Activated T-cell treated with anti-CD3 and anti-CD28 coated beads, Interleukin-2, amount 50 U/mL, for 72 hours (primary cell): ENCODE measurements around the gene NUP210L. TPM values are rescaled to one million over a fixed set of nuclear protein-coding genes. Genes with fewer than 3 reads are reported as not detected.

Experiments used
- ATAC-seq, 2 donors: fragments of 150-1000 bp; cut with Tn5 transposase; replicated peaks in 1 of 2; 2 replicates each; pipeline ENCODE4 v1.10.0; 2021; ENCODE audit warnings: moderate library complexity in 2 of 2, mild to moderate bottlenecking in 1 of 2
- DNase-seq, 2 donors: peaks; one replicate each; pipeline ENCODE4 v3.0.0; 2021 to 2022; ENCODE audit warnings: mixed read lengths in 1 of 2
- H3K27ac Mint-ChIP-seq: one replicate; pipeline ENCODE4 v1.8.0; 2022; ENCODE audit warnings: mild to moderate bottlenecking, moderate library complexity, mixed read lengths
- H3K27me3 Mint-ChIP-seq: one replicate; pipeline ENCODE4 v1.8.0; 2022; ENCODE audit warnings: low read depth, mixed read lengths
- H3K36me3 Mint-ChIP-seq, 2 donors: one replicate each; pipeline ENCODE4 v1.8.0; 2022; ENCODE audit warnings: mixed read lengths in 2 of 2, mild to moderate bottlenecking in 1 of 2; ENCODE audit not compliant: insufficient read depth in 2 of 2
- H3K4me1 Mint-ChIP-seq: one replicate; pipeline ENCODE4 v1.8.0; 2022; ENCODE audit warnings: low read depth, mixed read lengths
- H3K4me3 Mint-ChIP-seq, 2 donors: one replicate each; pipeline ENCODE4 v1.8.0; 2022; ENCODE audit warnings: mild to moderate bottlenecking in 2 of 2, mixed read lengths in 2 of 2, moderate library complexity in 2 of 2
- H3K9me3 Mint-ChIP-seq, 2 donors: one replicate each; pipeline ENCODE4 v1.8.0; 2022; ENCODE audit warnings: mixed read lengths in 2 of 2
- total RNA-seq, 2 donors: library from RNA; stranded (reverse); gene quantifications; one replicate each; pipeline ENCODE4 v1.2.3, GENCODE V29; 2022

The NUP210L gene
- total RNA-seq, 2 donors from 2014 or later: 0.07 to 0.14 TPM

DNA sequence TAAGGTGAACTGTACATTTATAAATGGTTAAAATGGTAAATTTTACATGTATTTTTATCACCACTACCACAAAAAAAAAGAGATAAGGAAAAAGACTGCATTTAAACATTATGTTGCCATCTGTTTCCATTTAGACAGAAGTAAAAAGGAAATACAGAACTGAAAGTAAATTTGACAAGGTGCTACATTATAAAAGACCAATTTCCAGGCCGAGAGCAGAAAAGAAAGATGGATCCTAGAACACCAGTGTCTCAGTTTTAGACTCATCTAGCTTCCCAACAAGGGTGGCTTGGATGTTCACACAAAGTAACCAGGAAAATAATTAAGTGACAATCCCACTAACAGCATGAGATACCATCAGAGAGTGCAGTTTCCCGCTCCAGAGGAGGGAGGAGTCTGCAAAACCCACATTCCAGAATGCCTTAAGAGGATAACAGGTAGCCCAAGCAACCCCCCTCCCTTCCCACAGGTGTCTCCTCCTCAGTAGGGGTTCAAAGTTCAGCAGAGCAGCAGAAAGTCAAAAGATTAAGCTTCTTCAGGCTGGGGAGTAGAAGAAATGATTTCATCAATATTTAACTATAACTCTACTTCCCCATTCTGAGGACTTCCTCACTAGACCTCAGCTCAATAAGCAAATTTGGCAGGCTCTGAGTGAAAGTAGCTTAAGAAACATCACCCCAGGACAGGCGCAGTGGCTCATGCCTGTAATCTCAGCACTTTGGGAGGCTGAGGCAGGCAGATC, 25.2 kb upstream of the NUP210L start:
- H3K36me3 Mint-ChIP-seq: peaks cover 11 to 34% of the 10 kb centered on the region in 2 donors
- peaks cover 66% of the 10 kb centered on the region for H3K4me1 Mint-ChIP-seq
- H3K27ac Mint-ChIP-seq: peak overlapping the region; percentile 91
- no peak for DNase-seq
- no peaks in the 10 kb centered on the region for H3K9me3 Mint-ChIP-seq
- H3K27me3 Mint-ChIP-seq: no peaks in the 10 kb centered on the region
- peak overlapping the region; percentile 90 to 97 for H3K4me3 Mint-ChIP-seq
- no peak for ATAC-seq

DNA sequence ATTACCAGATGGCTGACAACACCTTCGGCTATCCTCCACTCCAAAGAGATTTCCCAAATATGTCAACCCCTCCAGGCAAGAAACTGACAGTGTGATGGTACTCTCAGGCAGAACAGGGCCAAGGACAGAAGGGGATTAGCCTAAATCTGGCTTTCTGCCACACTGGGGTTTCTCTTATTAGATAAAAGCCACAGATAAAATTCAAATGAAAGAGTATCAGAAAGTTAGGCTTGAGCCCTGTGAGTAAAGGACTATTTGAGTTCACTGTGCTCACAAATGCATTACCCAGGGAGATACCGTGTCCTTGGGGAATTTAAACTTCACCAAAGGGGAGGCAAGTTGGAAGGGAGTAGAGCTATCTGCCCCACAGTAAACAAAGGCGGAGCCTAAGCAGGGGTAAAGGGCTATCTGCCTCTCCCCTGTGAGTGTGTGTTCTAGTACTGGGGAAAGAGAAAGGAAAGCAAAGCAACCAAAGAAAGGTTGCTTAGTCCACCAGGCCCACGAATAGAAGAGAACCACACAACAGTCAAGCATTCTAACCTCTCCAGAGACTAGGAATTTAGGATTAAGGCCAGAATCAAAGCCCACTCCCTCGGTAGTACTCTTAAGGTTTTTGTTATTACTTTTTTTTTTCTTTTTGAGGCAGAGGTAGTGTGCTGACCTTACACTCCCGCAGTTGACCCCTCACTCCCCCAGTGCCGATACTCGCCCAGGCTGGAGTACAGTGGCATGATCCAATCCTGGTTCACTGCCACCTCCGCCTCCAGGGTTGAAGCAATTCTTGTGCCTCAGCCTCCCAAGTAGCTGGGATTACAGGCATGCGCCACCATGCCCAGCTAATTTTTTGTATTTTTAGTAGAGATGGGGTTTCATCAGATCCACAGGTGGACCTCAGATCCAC, 24.3 kb upstream of the NUP210L start:
- Mint-ChIP-seq H3K4me3 (peak overlapping the region; percentile 90 to 97), H3K27me3 (no peaks in the 10 kb centered on the region), H3K27ac (peak overlapping the region; percentile 91), H3K4me1 (peaks cover 66% of the 10 kb centered on the region), H3K36me3 (peaks cover 11 to 36% of the 10 kb centered on the region in 2 donors), H3K9me3 (no peaks in the 10 kb centered on the region)
- ATAC-seq (no peak), DNase-seq (no peak)

DNA sequence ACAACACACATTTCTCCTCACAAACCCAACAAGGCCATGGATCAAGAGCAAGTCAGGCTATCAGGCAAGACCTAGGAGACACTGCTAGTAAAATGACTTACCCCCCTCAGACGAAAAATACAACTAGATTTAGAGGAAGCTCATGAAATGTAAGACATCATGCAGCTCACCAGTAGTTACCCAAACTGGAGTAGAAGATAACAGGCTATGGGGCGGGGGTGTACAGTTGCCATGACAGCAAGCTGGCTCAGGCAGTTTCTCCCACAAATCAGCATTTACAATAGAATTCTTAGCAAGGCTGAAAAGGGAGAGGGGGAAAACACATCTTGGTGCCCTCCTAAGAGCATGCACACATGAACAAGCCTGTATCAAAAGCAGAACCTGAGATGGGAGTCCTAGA, 23.1 kb upstream of the NUP210L start:
- H3K27ac Mint-ChIP-seq: peak overlapping the region; percentile 91

DNA sequence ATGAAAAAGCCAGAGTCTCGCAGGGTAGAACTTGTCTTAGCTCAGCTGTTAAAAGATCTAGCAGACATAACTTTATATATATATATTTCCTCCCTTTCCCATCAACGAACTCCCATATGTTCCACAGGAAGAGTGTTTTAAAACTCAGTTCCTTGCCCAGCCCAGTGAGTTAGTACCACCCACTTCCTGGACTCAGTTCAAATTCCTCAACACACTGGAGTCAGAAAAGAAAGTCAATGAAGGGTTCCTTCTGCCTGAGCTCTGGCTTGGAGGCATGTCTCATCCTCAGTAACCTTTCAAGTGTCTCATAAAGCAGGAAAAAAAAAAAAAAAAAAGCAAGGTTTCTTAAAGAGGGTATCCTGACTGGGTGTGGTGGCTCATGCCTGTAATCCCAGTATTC, 21.5 kb upstream of the NUP210L start:
- Mint-ChIP-seq H3K27me3 (no peaks in the 10 kb centered on the region), H3K4me3 (peak overlapping the region; percentile 11 to 22), H3K27ac (peak overlapping the region; percentile 25), H3K36me3 (peaks cover 15 to 36% of the 10 kb centered on the region in 2 donors), H3K4me1 (peaks cover 79% of the 10 kb centered on the region), H3K9me3 (no peaks in the 10 kb centered on the region)
- no peak for ATAC-seq
- DNase-seq: no peak

More for the DNA sequence above, 23.1 kb upstream of the NUP210L start:
- DNase-seq: no peak
- ATAC-seq: no peak
- Mint-ChIP-seq H3K36me3 (peaks cover 12 to 35% of the 10 kb centered on the region in 2 donors), H3K9me3 (no peaks in the 10 kb centered on the region), H3K4me3 (peak overlapping the region; percentile 90 to 97), H3K4me1 (peaks cover 71% of the 10 kb centered on the region), H3K27me3 (no peaks in the 10 kb centered on the region)

DNA sequence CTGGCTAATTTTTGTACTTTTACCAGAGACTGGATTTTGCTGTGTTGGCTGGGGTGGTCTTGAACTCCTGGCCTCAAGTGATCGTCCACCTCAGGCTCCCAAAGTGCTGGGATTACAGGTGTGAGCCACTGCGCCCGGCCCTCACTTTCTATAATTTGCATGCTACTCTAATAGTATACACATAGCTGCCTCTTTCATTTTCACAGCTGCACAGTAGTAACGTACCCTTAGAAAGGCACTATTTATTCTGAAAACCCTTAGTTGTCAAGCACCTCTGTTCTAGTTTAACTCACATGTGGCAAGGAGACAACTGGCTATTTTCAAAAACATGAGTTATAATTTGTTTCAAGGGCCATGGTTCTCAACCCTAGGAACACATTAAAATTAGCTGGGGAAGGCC, 19.8 kb upstream of the NUP210L start:
- H3K36me3 Mint-ChIP-seq: peaks cover 21 to 39% of the 10 kb centered on the region in 2 donors
- ATAC-seq (no peak), DNase-seq (no peak)
- H3K9me3 Mint-ChIP-seq: no peaks in the 10 kb centered on the region
- peaks cover 79% of the 10 kb centered on the region for H3K4me1 Mint-ChIP-seq
- H3K4me3 Mint-ChIP-seq: no peak overlapping the region
- H3K27me3 Mint-ChIP-seq: no peaks in the 10 kb centered on the region
- H3K27ac Mint-ChIP-seq: no peak overlapping the region

DNA sequence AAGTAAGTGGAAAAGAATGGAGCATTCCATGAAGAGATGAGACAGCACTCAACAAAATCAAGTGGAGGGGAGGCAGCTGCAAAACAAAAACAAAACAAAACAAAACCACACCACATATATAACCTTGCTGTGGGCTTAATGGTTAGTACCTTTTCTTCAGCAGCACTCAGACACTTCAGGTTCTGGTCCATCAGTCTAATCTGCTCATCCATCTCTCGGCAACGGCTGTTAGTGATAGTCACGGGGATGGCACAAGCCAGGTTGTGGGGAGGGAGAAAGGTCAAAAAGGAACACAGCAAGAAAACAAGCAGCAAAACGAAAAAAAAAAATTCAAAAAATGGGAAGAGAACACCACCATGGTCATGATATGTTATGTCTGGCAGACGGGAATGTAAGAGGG, 17.0 kb upstream of the NUP210L start:
- ATAC-seq (no peak), DNase-seq (no peak)
- no peaks in the 10 kb centered on the region for H3K27me3 Mint-ChIP-seq
- H3K4me3 Mint-ChIP-seq: no peak overlapping the region
- H3K4me1 Mint-ChIP-seq: peaks cover 61% of the 10 kb centered on the region
- H3K36me3 Mint-ChIP-seq: peaks cover 32 to 50% of the 10 kb centered on the region in 2 donors
- peak overlapping the region; percentile 98 for H3K27ac Mint-ChIP-seq
- no peaks in the 10 kb centered on the region for H3K9me3 Mint-ChIP-seq

DNA sequence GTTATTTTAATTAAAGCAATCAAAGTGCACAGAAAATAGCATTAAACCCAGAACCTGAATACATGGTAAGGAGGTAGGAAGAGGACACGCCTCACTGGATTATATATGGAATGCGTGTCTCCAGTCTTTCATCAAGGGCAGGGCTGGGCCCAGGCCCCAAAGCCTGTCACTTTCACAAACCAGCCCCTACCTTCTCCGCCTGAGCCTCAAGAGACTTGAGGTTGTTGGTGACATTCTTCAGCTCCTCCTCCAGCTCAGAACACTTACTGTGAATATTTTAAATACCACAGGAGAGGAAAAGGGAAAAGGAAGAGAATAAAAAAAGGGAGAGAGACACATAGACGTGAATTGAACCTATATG, 16.3 kb upstream of the NUP210L start:
- Mint-ChIP-seq H3K4me1 (peaks cover 55% of the 10 kb centered on the region), H3K36me3 (peaks cover 32 to 48% of the 10 kb centered on the region in 2 donors), H3K9me3 (no peaks in the 10 kb centered on the region), H3K27me3 (no peaks in the 10 kb centered on the region), H3K4me3 (peak overlapping the region; percentile 61 to 74), H3K27ac (peak overlapping the region; percentile 98)
- ATAC-seq: peak; percentile 43 to 45
- DNase-seq: no peak

DNA sequence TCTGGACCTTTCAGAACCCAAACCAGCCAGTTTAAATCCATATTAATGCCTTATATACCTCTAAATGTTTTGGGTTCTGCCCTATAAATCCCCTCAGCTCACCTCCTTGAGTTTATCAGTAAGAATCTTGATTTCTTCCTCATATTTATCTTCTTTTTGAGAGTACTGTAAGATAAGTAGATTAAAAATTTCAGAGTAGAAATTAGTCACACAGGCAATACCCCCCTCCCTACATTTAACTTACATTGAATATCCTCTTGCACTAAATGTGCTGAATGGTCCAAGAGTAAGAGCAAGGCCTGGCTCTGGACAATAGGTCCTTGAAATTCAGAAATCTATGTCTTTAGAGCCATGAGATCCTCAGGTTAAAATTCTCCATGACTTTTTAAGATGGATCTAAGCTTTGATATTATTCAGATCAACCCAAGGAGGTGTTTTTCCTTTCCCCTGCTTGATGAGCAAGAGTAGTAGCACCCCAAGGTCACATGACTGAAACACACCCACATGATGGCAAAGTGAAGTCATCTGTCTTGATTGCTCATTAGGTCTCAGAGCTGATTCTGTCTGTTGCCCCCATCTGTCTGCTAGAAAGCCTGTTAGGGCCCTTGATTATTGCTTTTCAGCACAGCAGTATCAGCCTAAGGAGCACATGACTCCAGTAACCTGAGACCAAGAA, 15.8 kb upstream of the NUP210L start:
- Mint-ChIP-seq H3K4me3 (peak overlapping the region; percentile 61 to 74), H3K27ac (peak overlapping the region; percentile 98), H3K4me1 (peaks cover 50% of the 10 kb centered on the region), H3K9me3 (no peaks in the 10 kb centered on the region), H3K27me3 (no peaks in the 10 kb centered on the region), H3K36me3 (peaks cover 36 to 51% of the 10 kb centered on the region in 2 donors)
- DNase-seq: peak; percentile 59 to 75
- peak; percentile 98 to 99 for ATAC-seq

DNA sequence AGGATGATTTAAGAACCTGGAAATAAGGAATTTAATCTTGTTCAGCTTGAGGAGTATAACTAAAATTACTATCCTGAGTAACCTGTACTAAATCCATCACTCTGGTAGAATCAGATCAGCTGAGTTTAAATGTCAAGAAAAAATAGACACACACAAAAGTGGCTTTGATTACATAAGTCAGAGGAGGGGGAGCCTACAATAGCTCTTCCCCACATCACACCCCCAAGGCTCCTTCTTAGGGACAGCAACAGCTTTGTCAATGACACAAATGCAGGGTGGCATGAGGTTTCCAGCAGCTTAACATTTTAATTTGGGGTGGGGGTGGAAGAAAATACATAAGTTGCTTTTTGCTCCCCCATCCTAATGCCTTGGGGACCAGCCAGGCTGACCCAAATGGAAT, 12.6 kb upstream of the NUP210L start:
- Mint-ChIP-seq H3K27me3 (no peaks in the 10 kb centered on the region), H3K4me1 (peaks cover 60% of the 10 kb centered on the region), H3K27ac (peak overlapping the region; percentile 79), H3K4me3 (no peak overlapping the region), H3K36me3 (peaks cover 51 to 73% of the 10 kb centered on the region in 2 donors), H3K9me3 (no peaks in the 10 kb centered on the region)
- DNase-seq (no peak), ATAC-seq (no peak)

DNA sequence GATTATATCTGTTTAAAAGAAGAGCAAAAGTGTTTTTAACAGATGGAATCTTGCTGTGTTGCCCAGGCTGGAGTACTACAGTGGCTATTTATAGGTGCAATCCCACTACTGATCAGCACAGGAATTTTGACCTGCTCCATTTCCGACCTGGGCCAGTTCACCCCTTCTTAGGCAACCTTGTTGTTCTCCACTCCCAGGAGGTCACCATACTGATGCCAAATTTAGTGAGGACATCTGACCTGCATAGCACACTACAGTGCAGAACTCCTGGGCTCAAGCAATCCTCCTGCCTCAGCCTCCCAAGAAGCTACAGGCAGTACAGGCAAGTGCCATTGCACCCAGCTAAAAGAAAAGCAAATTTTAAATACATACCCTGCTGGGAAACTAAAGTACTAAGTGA, 11.3 kb upstream of the NUP210L start:
- Mint-ChIP-seq H3K4me3 (no peak overlapping the region), H3K36me3 (peaks cover 42 to 73% of the 10 kb centered on the region in 2 donors), H3K27me3 (no peaks in the 10 kb centered on the region), H3K9me3 (no peaks in the 10 kb centered on the region), H3K27ac (no peak overlapping the region), H3K4me1 (peaks cover 58% of the 10 kb centered on the region)
- DNase-seq (no peak), ATAC-seq (no peak)

DNA sequence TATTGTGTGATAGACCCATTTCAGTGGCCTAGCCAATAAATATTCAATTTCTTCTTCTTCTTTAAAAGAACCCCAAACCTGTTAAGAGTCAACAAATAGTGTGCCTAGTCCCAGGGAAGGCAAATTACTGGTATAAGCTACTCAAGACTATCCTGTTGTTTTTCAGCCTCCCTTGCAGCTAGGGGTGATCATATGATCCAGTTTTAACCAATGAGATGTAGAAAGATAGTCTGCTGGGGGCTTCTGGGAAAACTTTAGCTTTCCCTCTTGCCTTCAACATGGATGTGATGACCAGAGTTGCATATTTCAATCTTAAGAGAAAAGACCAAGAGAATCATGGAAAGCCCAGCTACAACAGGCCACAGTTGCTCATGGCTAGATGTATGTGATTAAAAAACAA, 4.7 kb upstream of the NUP210L start:
- H3K4me3 Mint-ChIP-seq: peak overlapping the region in 1 of 2 donors; percentile 79
- no peaks in the 10 kb centered on the region for H3K9me3 Mint-ChIP-seq
- peaks cover 94% of the 10 kb centered on the region for H3K4me1 Mint-ChIP-seq
- peaks cover 33 to 68% of the 10 kb centered on the region in 2 donors for H3K36me3 Mint-ChIP-seq
- no peaks in the 10 kb centered on the region for H3K27me3 Mint-ChIP-seq
- no peak for DNase-seq
- no peak overlapping the region for H3K27ac Mint-ChIP-seq
- no peak for ATAC-seq

DNA sequence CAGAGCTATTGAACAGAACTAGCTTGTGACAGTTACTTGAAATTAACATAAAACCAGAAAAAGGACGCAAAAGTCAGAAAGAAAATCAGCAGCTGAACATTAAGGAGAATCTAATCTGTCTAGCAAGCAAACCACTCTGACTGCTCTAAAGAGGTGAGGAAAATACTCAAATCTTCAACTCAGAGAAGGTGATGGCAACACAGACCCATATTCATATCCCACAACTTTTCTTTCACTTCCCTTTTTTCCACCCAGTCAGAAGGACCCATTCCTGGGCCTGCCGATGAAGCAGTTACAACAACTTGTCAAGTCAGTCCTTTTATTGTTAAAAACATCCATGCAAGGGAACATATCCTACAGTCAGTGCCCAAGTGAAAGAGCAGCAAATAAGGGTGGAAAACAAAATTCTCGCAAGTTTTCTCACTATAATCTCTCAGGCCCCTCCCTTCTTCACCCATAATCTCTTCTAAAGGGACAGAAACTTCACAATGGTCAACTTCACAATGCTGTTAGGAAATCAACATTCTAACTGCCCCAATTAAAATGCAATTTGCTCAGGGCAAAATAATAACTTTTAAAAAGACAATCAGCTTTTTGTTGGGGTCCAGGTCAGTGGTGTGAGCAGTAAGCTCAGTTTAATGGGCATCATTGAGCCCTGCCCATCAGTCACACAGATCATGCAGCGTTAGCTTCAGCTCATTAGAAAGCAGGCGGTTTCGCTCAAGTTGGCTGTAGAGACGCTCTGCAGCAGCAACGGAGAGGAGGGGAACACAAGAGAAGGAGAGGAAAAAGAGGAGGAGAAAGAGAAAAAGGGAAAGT, 3.6 kb upstream of the NUP210L start:
- no peaks in the 10 kb centered on the region for H3K27me3 Mint-ChIP-seq
- peak overlapping the region; percentile 74 to 79 for H3K4me3 Mint-ChIP-seq
- peak overlapping the region; percentile 77 for H3K27ac Mint-ChIP-seq
- ATAC-seq (peak; percentile 20 to 26), DNase-seq (no peak)
- H3K36me3 Mint-ChIP-seq: peaks cover 25 to 61% of the 10 kb centered on the region in 2 donors
- no peaks in the 10 kb centered on the region for H3K9me3 Mint-ChIP-seq
- H3K4me1 Mint-ChIP-seq: peaks cover 94% of the 10 kb centered on the region
